Gastrocnemius medialis (tissue), 4 donors: ENCODE data around the gene IQCH.

ENCODE experiments used
- CTCF ChIP-seq, 5 experiments: fragments of 450-650 bp in 3 of 5; fragments of 200-600 bp in 2 of 5; sonication (generic) in 2 of 5; IDR thresholded peaks in 4 of 5; conservative IDR thresholded peaks in 1 of 5; 1 replicate in 4 of 5; 2 replicates in 1 of 5; pipeline ENCODE4 v1.5.1; 2016 to 2019; ENCODE audit warnings: antibody characterized with exemption in 5 of 5, mild to moderate bottlenecking in 3 of 5, moderate library complexity in 3 of 5
- POLR2A ChIP-seq, 2 donors: fragments of 450-650 bp; IDR thresholded peaks; one replicate each; pipeline ENCODE4 v1.6.1; 2017; ENCODE audit warnings: antibody characterized with exemption in 2 of 2, mild to moderate bottlenecking in 2 of 2, moderate library complexity in 2 of 2

GRCh38 chr15:67227846-67228245, 26.7 kb upstream of the IQCH start:
- no peak for TF ChIP-seq CTCF (IDR thresholded peaks at IDR 0.05 in 4 of 5, conservative IDR thresholded peaks at IDR 0.05 in 1 of 5)
- no peak for TF ChIP-seq POLR2A (IDR thresholded peaks at IDR 0.05)
